HepG2 (cell line): Measurements from ENCODE around the gene TBC1D12. TPM values are rescaled to one million over a fixed set of nuclear protein-coding genes. Genes with fewer than 3 reads are reported as not detected.

Source experiments
- ATAC-seq: fragments of 200-7000 bp; cut with Tn5 transposase; 3 replicates; pipeline ENCODE4 v1.9.1; 2020; ENCODE audit warnings: mild to moderate bottlenecking, moderate library complexity
- BruUV-seq: library from RNA; stranded (reverse); fragments of 400-500 nt; replicated peaks from 2 replicates; lab custom pipeline; 2021; lab: Mats Ljungman, UMichigan
- CTCF ChIA-PET: fragments of 300-600 bp; formaldehyde crosslinking; extraction: SDS; loops from one replicate; lab custom pipeline; 2021; ENCODE audit warnings: low total read pairs, inconsistent platforms, low intra/inter-chr PET ratio; lab: Yijun Ruan, JAX
- POLR2A ChIA-PET: fragments of 350-600 bp; sonication (Branson Sonifier 250); formaldehyde crosslinking; loops from one replicate; lab custom pipeline; 2020; ENCODE audit warnings: antibody characterized with exemption, inconsistent platforms; lab: Yijun Ruan, JAX
- DNase-seq: peaks from one replicate; pipeline ENCODE4 v3.0.0-alpha.2; 2015; ENCODE audit warnings: low spot score
- FAIRE-seq: peaks from 3 replicates; lab custom pipeline; 2011; peaks lifted over from hg19 to GRCh38; lab: Jason Lieb, UNC
- H2AFZ ChIP-seq: one replicate; pipeline ENCODE4 v1.6.1; 2011; ENCODE audit warnings: low read length, inconsistent platforms
- H3K27ac ChIP-seq: fragments of 300-600 bp; 3 replicates; pipeline ENCODE4 v1.8.0; 2011; ENCODE audit warnings: mixed run types, mild to moderate bottlenecking, mixed read lengths, low read length, inconsistent platforms; ENCODE audit not compliant: insufficient read depth; ENCODE audit errors: extremely low read length
- H3K27me3 ChIP-seq, 2 experiments: fragments of 200-600 bp in 1 of 2; 2 replicates in 1 of 2; 3 replicates in 1 of 2; pipeline versions ENCODE4 v1.6.0 to v1.8.0; 2011; ENCODE audit warnings: low read length in 2 of 2, mild to moderate bottlenecking in 2 of 2, moderate library complexity in 2 of 2, inconsistent platforms in 1 of 2; ENCODE audit not compliant: insufficient read depth in 2 of 2, control insufficient read depth in 1 of 2
- H3K36me3 ChIP-seq, 2 experiments: fragments of 200-600 bp in 1 of 2; replicated peaks in 1 of 2; 2 replicates in 1 of 2; 3 replicates in 1 of 2; pipeline versions ENCODE4 v1.5.1 to v1.8.0; 2011; ENCODE audit warnings: low read length in 2 of 2, inconsistent platforms in 1 of 2; ENCODE audit not compliant: insufficient read depth in 2 of 2, control insufficient read depth in 1 of 2
- H3K4me1 ChIP-seq: 2 replicates; pipeline ENCODE4 v1.5.1; 2012; ENCODE audit warnings: low read length, inconsistent platforms; ENCODE audit not compliant: insufficient read depth
- H3K4me2 ChIP-seq: 2 replicates; pipeline ENCODE4 v1.6.0; 2011; ENCODE audit warnings: low read depth, low read length, inconsistent platforms
- H3K4me3 ChIP-seq, 3 experiments: fragments of 200-600 bp in 1 of 3; sonication (generic), shearing (Covaris generic) in 1 of 3; replicated peaks in 1 of 3; 2 replicates each; pipeline ENCODE4 v1.5.1; 2011 to 2016; ENCODE audit warnings: low read length in 3 of 3, inconsistent platforms in 2 of 3, low read depth in 2 of 3, mild to moderate bottlenecking in 2 of 3, control low read depth in 1 of 3, mixed read lengths in 1 of 3; ENCODE audit not compliant: insufficient read depth in 1 of 3
- H3K79me2 ChIP-seq: one replicate; pipeline ENCODE4 v1.6.1; 2011; ENCODE audit warnings: low read length, inconsistent platforms; ENCODE audit not compliant: insufficient read depth
- H3K9ac ChIP-seq: 2 replicates; pipeline ENCODE4 v1.6.0; 2011; ENCODE audit warnings: mild to moderate bottlenecking, low read depth, low read length, inconsistent platforms; ENCODE audit not compliant: insufficient read depth
- H3K9me3 ChIP-seq: 2 replicates; pipeline ENCODE4 v1.5.1; 2012; ENCODE audit warnings: mild to moderate bottlenecking, low read length
- H4K20me1 ChIP-seq: 2 replicates; pipeline ENCODE4 v1.6.0; 2011; ENCODE audit warnings: inconsistent platforms, mild to moderate bottlenecking, low read length, moderate library complexity; ENCODE audit not compliant: insufficient read depth
- ASH2L ChIP-seq: fragments of 300-600, 200-600 bp; sonication (generic); IDR thresholded peaks from 2 replicates; pipeline ENCODE4 v1.7.0; 2017; ENCODE audit warnings: low read depth, mild to moderate bottlenecking, moderate library complexity, mixed read lengths, low read length; ENCODE audit not compliant: insufficient read length
- BCL6 ChIP-seq: IDR thresholded peaks from 2 replicates; pipeline ENCODE4 v1.6.1; 2016; ENCODE audit warnings: missing genetic modification reagents, missing compliant biosample characterization
- ELF3 ChIP-seq: IDR thresholded peaks from 2 replicates; pipeline ENCODE4 v1.6.1; 2016; ENCODE audit warnings: missing genetic modification reagents, missing compliant biosample characterization
- ESRRA ChIP-seq: sonication (generic); formaldehyde crosslinking; IDR thresholded peaks from 2 replicates; pipeline ENCODE4 v1.5.1; 2020; ENCODE audit warnings: mild to moderate bottlenecking, low read depth, missing genetic modification reagents
- KAT2B ChIP-seq: fragments of 150-350 bp; IDR thresholded peaks from 2 replicates; pipeline ENCODE4 v1.6.1; 2014; ENCODE audit warnings: low read depth, low read length, borderline replicate concordance
- MAFG ChIP-seq: sonication (generic); formaldehyde crosslinking; IDR thresholded peaks from 2 replicates; pipeline ENCODE4 v1.5.1; 2020; ENCODE audit warnings: mild to moderate bottlenecking, missing genetic modification reagents
- MLX ChIP-seq: IDR thresholded peaks from 2 replicates; pipeline ENCODE4 v1.6.1; 2016
- MTA3 ChIP-seq: sonication (generic); formaldehyde crosslinking; IDR thresholded peaks from 2 replicates; pipeline ENCODE4 v1.4.0; 2020; ENCODE audit warnings: missing genetic modification reagents
- NFRKB ChIP-seq: fragments of 450-650 bp; IDR thresholded peaks from 2 replicates; pipeline ENCODE4 v1.6.1; 2017
- SETDB1 ChIP-seq: sonication (generic); formaldehyde crosslinking; IDR thresholded peaks from 2 replicates; pipeline ENCODE4 v1.5.1; 2020; ENCODE audit warnings: missing genetic modification reagents, mild to moderate bottlenecking, borderline replicate concordance
- SP4 ChIP-seq: sonication (generic); formaldehyde crosslinking; IDR thresholded peaks from 2 replicates; pipeline ENCODE4 v1.8.1; 2023; ENCODE audit warnings: mild to moderate bottlenecking, missing genetic modification reagents
- SSRP1 ChIP-seq: IDR thresholded peaks from 2 replicates; pipeline ENCODE4 v1.6.1; 2016; ENCODE audit warnings: control low read depth
- ZBTB38 ChIP-seq: sonication (generic); formaldehyde crosslinking; IDR thresholded peaks from 2 replicates; pipeline ENCODE4 v1.5.1; 2020; ENCODE audit warnings: mild to moderate bottlenecking, missing genetic modification reagents
- ZBTB7A ChIP-seq: sonication (generic); formaldehyde crosslinking; IDR thresholded peaks from 2 replicates; pipeline ENCODE4 v1.8.0; 2022; ENCODE audit warnings: mild to moderate bottlenecking, missing genetic modification reagents
- ZKSCAN8 ChIP-seq: IDR thresholded peaks from 2 replicates; pipeline ENCODE4 v1.6.1; 2016; ENCODE audit warnings: borderline replicate concordance, missing genetic modification reagents, missing compliant biosample characterization
- ZNF230 ChIP-seq: sonication (generic); formaldehyde crosslinking; IDR thresholded peaks from 2 replicates; pipeline ENCODE4 v1.4.0; 2020; ENCODE audit warnings: mild to moderate bottlenecking, missing genetic modification reagents
- ZNF292 ChIP-seq: sonication (generic); formaldehyde crosslinking; IDR thresholded peaks from 2 replicates; pipeline ENCODE4 v1.8.1; 2022; ENCODE audit warnings: mild to moderate bottlenecking, low read depth, missing genetic modification reagents, borderline replicate concordance
- ZNF687 ChIP-seq: sonication (generic); formaldehyde crosslinking; IDR thresholded peaks from 2 replicates; pipeline ENCODE4 v1.5.1; 2020; ENCODE audit warnings: mild to moderate bottlenecking, missing genetic modification reagents, moderate library complexity
- WGBS: methylation state at CpG from one replicate; pipeline ENCODE4 v1.1.6; 2017; ENCODE audit warnings: low lambda C conversion rate; 5-methylcytosine and 5-hydroxymethylcytosine counted together
- in situ Hi-C: cut with HindIII; loops from 2 replicates; pipeline ENCODE4 v1.10.0; 2017; ENCODE audit warnings: low pct_unique_long_range_greater_than_20kb; ENCODE audit not compliant: extremely low pct_ligation_motif_present
- intact Hi-C: fragments of 100-400 bp; cut with micrococcal nuclease; formaldehyde crosslinking; loops from one replicate; pipeline ENCODE4 v1.10.0; 2022; ENCODE audit not compliant: unreplicated experiment
- polyA plus RNA-seq, 8 experiments: library from polyadenylated mRNA; depleted of rRNA in 3 of 8; stranded (reverse) in 7 of 8; unstranded in 1 of 8; fragments of >200 nt; fragmentation: Illumina TruSeq in 4 of 8; extraction: Trizol in 4 of 8; gene quantifications; 2 replicates each; pipeline versions ENCODE4 v1.2.1 to v1.2.3, GENCODE V29; 2011 to 2016; ENCODE audit warnings: low read depth in 4 of 8, missing spikeins in 1 of 8, mixed read lengths in 1 of 8; ENCODE audit not compliant: insufficient read depth in 1 of 8
- total RNA-seq, 5 experiments: library from RNA; depleted of rRNA; stranded (reverse); fragments of >200 nt; fragmentation: Illumina TruSeq; extraction: Trizol; gene quantifications; 2 replicates each; pipeline ENCODE4 v1.2.3, GENCODE V29; 2016; ENCODE audit warnings: low read depth in 1 of 5

Gene TBC1D12
- total and polyA plus RNA-seq, 2 of the 13 experiments (the other 11 are each of a cell fraction or from before 2014, with no cell fraction given), result 5.7 to 6.2 TPM

GRCh38 chr10:94427166-94427565, 24.8 kb downstream of the TBC1D12 start (continued):
- no peak for TF ChIP-seq ZNF687
- no peak for TF ChIP-seq MAFG (CRISPR knock-in tag)
- TF ChIP-seq BCL6 (CRISPR knock-in tag), result no peak

- FAIRE-seq (no peak), DNase-seq (no peak), ATAC-seq (no peak)
- ChIA-PET POLR2A (no interaction called here), CTCF (no interaction called here)
- WGBS, result 98% methylated on average over 8 of the region's 8 CpGs
- Histone ChIP-seq H3K9ac (no peak overlapping the region), H3K4me3 (no peak overlapping the region), H3K36me3 (no peaks in the 10 kb centered on the region), H3K9me3 (peaks cover 18% of the 10 kb centered on the region), H3K4me1 (no peaks in the 10 kb centered on the region), H4K20me1 (peaks cover 4% of the 10 kb centered on the region; the same call in 1 of the 2 replicates), H3K4me2 (no peak overlapping the region), H2AFZ (no peak overlapping the region), H3K27me3 (no peaks in the 10 kb centered on the region), H3K27ac (no peak overlapping the region), H3K79me2 (peaks cover 19% of the 10 kb centered on the region)
- no TSS peak for BruUV-seq
- in situ Hi-C loops, result loop anchor here (25.0 kb wide), 1 partner anchor 517 kb away; no protein-coding TSS in a partner anchor
- intact Hi-C loops, result no loop called here
- TF ChIP-seq NFRKB, result no peak
- no peak for TF ChIP-seq ZBTB38 (CRISPR knock-in tag)
- no peak for TF ChIP-seq ELF3 (CRISPR knock-in tag)
- TF ChIP-seq ZNF230 (CRISPR knock-in tag), result no peak
- TF ChIP-seq ESRRA (CRISPR knock-in tag), result no peak
- TF ChIP-seq ZKSCAN8, result no peak
- no peak for TF ChIP-seq SP4 (CRISPR knock-in tag)
- no peak for TF ChIP-seq ZNF292 (CRISPR knock-in tag)
- TF ChIP-seq ASH2L, result no peak
- no peak for TF ChIP-seq MLX
- TF ChIP-seq KAT2B, result no peak
- TF ChIP-seq MTA3 (CRISPR knock-in tag), result no peak
- TF ChIP-seq ZBTB7A (CRISPR knock-in tag), result no peak
- no peak for TF ChIP-seq SETDB1 (CRISPR knock-in tag)
- no peak for TF ChIP-seq SSRP1
Measured at GRCh38 chr10:94428766-94429707, 26.7 kb downstream of the TBC1D12 start.
